ENCODE results near the gene C1orf21.

Gene C1orf21

GRCh38 chr1:184624626-184625025 lies 237.8 kb downstream of the C1orf21 start:
- in situ Hi-C loops (cut with MboI; ENCODE audit: low sequenced_read_pairs, unreplicated experiment) = no loop called here
- TF ChIP-seq, protein P1, sequence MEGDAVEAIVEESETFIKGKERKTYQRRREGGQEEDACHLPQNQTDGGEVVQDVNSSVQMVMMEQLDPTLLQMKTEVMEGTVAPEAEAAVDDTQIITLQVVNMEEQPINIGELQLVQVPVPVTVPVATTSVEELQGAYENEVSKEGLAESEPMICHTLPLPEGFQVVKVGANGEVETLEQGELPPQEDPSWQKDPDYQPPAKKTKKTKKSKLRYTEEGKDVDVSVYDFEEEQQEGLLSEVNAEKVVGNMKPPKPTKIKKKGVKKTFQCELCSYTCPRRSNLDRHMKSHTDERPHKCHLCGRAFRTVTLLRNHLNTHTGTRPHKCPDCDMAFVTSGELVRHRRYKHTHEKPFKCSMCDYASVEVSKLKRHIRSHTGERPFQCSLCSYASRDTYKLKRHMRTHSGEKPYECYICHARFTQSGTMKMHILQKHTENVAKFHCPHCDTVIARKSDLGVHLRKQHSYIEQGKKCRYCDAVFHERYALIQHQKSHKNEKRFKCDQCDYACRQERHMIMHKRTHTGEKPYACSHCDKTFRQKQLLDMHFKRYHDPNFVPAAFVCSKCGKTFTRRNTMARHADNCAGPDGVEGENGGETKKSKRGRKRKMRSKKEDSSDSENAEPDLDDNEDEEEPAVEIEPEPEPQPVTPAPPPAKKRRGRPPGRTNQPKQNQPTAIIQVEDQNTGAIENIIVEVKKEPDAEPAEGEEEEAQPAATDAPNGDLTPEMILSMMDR (IDR thresholded peaks at IDR 0.05; ENCODE audit: borderline replicate concordance, control extremely low read depth, extremely low read depth, insufficient read depth, missing control alignments) = no peak
- no peak for DNase-seq (ENCODE audit: low spot score)

- in situ Hi-C loops (cut with MboI; ENCODE audit: low sequenced_read_pairs, unreplicated experiment) = no loop called here
- TF ChIP-seq, protein P1 (IDR thresholded peaks at IDR 0.05; ENCODE audit: borderline replicate concordance, control extremely low read depth, extremely low read depth, insufficient read depth, missing control alignments) = no peak
- no peak for DNase-seq (ENCODE audit: low spot score)
Measured at GRCh38 chr1:184625271-184625670, 238.4 kb downstream of the C1orf21 start.

- in situ Hi-C loops (cut with MboI; ENCODE audit: low sequenced_read_pairs, unreplicated experiment) = no loop called here
- DNase-seq (ENCODE audit: low spot score) = no peak
- TF ChIP-seq, protein P1 (IDR thresholded peaks at IDR 0.05; ENCODE audit: borderline replicate concordance, control extremely low read depth, extremely low read depth, insufficient read depth, missing control alignments) = no peak
Measured at GRCh38 chr1:184626076-184627006, 239.5 kb downstream of the C1orf21 start.

DNA sequence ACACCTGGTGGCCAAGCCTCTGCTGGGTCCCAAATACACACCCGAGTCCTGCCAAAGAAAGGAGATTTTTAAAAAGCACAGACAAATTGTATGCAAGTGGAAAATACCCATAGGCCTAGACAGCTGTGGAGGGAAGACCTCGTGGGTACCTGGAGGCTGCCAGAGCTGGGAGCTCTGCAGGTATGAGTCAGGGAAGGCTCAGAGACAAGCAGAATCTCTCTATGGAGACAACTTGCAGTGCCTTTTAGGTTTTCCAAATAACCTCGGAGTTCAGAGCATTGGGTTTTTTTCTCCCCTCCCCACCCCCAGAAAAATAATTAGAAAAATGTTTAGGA lies 240.1 kb downstream of the C1orf21 start:
- TF ChIP-seq, protein P1 (IDR thresholded peaks at IDR 0.05; ENCODE audit: borderline replicate concordance, control extremely low read depth, extremely low read depth, insufficient read depth, missing control alignments) = no peak
- in situ Hi-C loops (cut with MboI; ENCODE audit: low sequenced_read_pairs, unreplicated experiment) = no loop called here
- no peak for DNase-seq (ENCODE audit: low spot score)

DNA sequence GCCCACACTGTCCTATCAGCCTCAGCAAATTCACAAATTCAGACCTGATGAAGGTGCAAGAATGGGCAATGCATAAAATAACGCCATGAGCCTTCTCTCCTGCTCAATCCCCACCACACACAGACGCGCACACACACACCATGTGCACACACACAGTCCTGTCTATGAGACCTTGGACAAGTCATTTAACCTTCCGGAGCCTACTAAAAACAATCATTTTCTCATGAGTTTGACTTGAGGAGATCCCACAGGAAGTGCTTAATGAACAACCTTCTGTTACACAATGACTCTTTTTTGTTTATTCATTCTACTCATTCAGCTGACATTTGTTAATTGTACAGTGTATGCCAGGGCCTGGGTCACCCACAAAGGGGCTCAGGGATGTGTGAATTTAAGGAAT lies 242.4 kb downstream of the C1orf21 start:
- in situ Hi-C loops (cut with MboI; ENCODE audit: low sequenced_read_pairs, unreplicated experiment) = no loop called here

DNA sequence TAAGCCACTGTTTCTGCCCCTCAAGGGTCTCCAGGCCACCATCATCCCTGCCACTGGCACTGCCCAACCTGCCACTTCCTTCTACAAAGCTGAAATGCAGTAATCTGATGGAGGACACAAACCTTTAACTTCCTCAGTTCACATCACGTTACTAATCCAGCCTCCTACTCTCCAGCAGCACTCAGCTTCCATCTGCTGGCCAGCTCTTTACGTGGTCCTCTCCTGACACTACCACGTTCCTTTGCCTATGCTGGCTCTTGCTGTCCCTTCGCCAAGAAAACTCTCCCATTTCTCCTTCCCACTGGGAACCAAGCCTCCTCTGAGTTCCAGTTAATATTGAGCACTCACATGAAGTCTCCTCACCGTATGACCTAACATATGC lies 243.8 kb downstream of the C1orf21 start:
- in situ Hi-C loops (cut with MboI; ENCODE audit: low sequenced_read_pairs, unreplicated experiment) = no loop called here
- DNase-seq (ENCODE audit: low spot score) = no peak
- TF ChIP-seq, protein P1 (IDR thresholded peaks at IDR 0.05; ENCODE audit: borderline replicate concordance, control extremely low read depth, extremely low read depth, insufficient read depth, missing control alignments) = no peak

More for the DNA sequence above, 242.4 kb downstream of the C1orf21 start:
- TF ChIP-seq, protein P1 (IDR thresholded peaks at IDR 0.05; ENCODE audit: borderline replicate concordance, control extremely low read depth, extremely low read depth, insufficient read depth, missing control alignments) = no peak
- DNase-seq (ENCODE audit: low spot score) = no peak
